Measurements from ENCODE around the gene SLC38A1. TPM values are rescaled to one million over a fixed set of nuclear protein-coding genes. Genes with fewer than 3 reads are reported as not detected.

Gene SLC38A1
- polyA plus RNA-seq, 2 of the 4 experiments (the other 2 are of a cell fraction) = 62.7 to 231 TPM

DNA sequence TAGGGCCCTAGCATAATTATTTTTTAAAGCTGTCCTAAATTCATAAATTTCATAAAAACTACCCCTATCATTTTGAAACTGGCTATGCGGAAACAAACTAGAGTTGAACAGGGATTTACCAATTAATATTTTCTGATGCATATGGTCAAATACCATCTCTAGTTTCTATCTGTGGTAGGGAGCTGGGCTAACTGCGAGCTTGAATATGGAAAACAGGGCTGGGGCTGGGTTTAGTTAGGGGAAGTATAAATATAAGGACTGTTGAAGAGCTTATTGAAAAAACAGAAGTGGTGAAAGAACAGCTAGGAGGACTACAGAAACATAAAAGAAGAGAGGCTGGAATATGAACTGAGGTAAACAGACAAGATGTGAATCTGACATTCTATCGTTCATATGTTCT, 91.8 kb downstream of the SLC38A1 start:
- POLR2A ChIA-PET = no interaction called here
- TF ChIP-seq NPAS2 (CRISPR knock-in tag; IDR thresholded peaks at IDR 0.05; ENCODE audit: borderline replicate concordance) (no peak), KDM5A (IDR thresholded peaks at IDR 0.05) (no peak), CBX2 (IDR thresholded peaks at IDR 0.05; ENCODE audit: borderline replicate concordance, low read depth) (no peak), JUNB (IDR thresholded peaks at IDR 0.05) (no peak), HOXA7 (CRISPR knock-in tag; IDR thresholded peaks at IDR 0.05) (no peak), NFE2L2 (conservative IDR thresholded peaks at IDR 0.05; ENCODE audit: low read length) (no peak), HEYL (CRISPR knock-in tag; IDR thresholded peaks at IDR 0.05) (no peak), EP300 (IDR thresholded peaks at IDR 0.05) (no peak), POLR2A (IDR thresholded peaks at IDR 0.05; ENCODE audit: low read length) (no peak), MAZ (IDR thresholded peaks at IDR 0.05; ENCODE audit: borderline replicate concordance, low read depth, low read length) (no peak), SMC3 (IDR thresholded peaks at IDR 0.05) (no peak)
- TF ChIP-seq, protein P1, sequence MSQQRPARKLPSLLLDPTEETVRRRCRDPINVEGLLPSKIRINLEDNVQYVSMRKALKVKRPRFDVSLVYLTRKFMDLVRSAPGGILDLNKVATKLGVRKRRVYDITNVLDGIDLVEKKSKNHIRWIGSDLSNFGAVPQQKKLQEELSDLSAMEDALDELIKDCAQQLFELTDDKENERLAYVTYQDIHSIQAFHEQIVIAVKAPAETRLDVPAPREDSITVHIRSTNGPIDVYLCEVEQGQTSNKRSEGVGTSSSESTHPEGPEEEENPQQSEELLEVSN (IDR thresholded peaks at IDR 0.05; ENCODE audit: borderline replicate concordance, low read depth) = no peak
- ATAC-seq = no peak
- H3K27ac ChIP-seq = no peak overlapping the region
- no peaks in the 10 kb centered on the region for H3K4me1 ChIP-seq
- no peak overlapping the region for H3K4me3 ChIP-seq
- WGBS (ENCODE audit: missing lambda C conversion rate) = 65% methylated on average over 3 of the region's 3 CpGs
- no peak for FAIRE-seq
- H3K9me3 ChIP-seq = no peaks in the 10 kb centered on the region
- CTCF ChIA-PET = no interaction called here
- no peak for DNase-seq (ENCODE audit: low read depth in 1 of 2, low spot score in 1 of 2)
- H3K4me2 ChIP-seq = no peak overlapping the region

DNA sequence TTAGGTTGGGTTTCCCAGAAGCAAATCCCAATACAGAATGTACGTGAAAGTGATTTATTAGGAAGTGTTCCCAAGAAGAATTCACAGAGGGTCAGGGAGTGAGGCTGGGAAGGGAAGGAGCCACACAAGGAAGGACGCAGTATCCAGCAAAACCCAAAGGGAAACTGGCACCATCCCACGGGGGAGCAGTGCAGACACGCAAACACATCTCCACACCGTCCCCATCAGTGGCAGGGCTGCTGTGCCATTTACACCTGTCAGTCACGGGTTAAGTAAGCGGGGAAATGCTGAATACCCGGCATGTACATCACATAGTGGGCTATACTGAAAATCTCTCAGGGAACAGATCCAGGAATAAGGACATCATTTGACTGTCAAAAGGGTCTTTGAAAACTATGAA, 93.9 kb downstream of the SLC38A1 start:
- TF ChIP-seq MAFK (IDR thresholded peaks at IDR 0.05; ENCODE audit: partially characterized antibody) = no peak
- TF ChIP-seq, protein P2, sequence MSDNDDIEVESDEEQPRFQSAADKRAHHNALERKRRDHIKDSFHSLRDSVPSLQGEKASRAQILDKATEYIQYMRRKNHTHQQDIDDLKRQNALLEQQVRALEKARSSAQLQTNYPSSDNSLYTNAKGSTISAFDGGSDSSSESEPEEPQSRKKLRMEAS (IDR thresholded peaks at IDR 0.05) = no peak
- no peak for TF ChIP-seq RFX5 (IDR thresholded peaks at IDR 0.05)
- TF ChIP-seq POLR2A (IDR thresholded peaks at IDR 0.05; ENCODE audit: low read length) = no peak
- no peak for TF ChIP-seq JUNB (IDR thresholded peaks at IDR 0.05)
- no peak for TF ChIP-seq RCOR1 (IDR thresholded peaks at IDR 0.05; ENCODE audit: low read depth, low read length)
- no peak for TF ChIP-seq MYC (IDR thresholded peaks at IDR 0.05; ENCODE audit: borderline replicate concordance, low read length)
- TF ChIP-seq, protein P3, sequence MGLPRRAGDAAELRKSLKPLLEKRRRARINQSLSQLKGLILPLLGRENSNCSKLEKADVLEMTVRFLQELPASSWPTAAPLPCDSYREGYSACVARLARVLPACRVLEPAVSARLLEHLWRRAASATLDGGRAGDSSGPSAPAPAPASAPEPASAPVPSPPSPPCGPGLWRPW (IDR thresholded peaks at IDR 0.05) = no peak
- TF ChIP-seq HOXB5 (CRISPR knock-in tag; IDR thresholded peaks at IDR 0.05) = no peak
- no peak for TF ChIP-seq KDM1A (IDR thresholded peaks at IDR 0.05; ENCODE audit: low read depth)
- TF ChIP-seq TFCP2L1 (CRISPR knock-in tag; IDR thresholded peaks at IDR 0.05) = no peak
- TF ChIP-seq SMC3 (IDR thresholded peaks at IDR 0.05) = no peak
- no peak for TF ChIP-seq CHD4 (IDR thresholded peaks at IDR 0.05; ENCODE audit: borderline replicate concordance)
- POLR2A ChIA-PET = no interaction called here
- 77% methylated on average over 8 of the region's 8 CpGs for WGBS (ENCODE audit: missing lambda C conversion rate)
- Histone ChIP-seq H3K4me3 (no peak overlapping the region), H3K9me3 (no peaks in the 10 kb centered on the region), H3K4me2 (no peak overlapping the region), H3K4me1 (no peaks in the 10 kb centered on the region), H3K27ac (no peak overlapping the region)
- FAIRE-seq (no peak), DNase-seq (ENCODE audit: low read depth in 1 of 2, low spot score in 1 of 2) (no peak), ATAC-seq (0 out of 6 replicates have a peak, but pooled peaks of 1 of the 2 experiments have one; percentile 29)
- CTCF ChIA-PET = interaction anchor here (1.2 to 1.7 kb wide), 2 partner anchors 10 to 32 kb away, joined by 3 to 4 read pairs; no protein-coding TSS in a partner anchor

DNA sequence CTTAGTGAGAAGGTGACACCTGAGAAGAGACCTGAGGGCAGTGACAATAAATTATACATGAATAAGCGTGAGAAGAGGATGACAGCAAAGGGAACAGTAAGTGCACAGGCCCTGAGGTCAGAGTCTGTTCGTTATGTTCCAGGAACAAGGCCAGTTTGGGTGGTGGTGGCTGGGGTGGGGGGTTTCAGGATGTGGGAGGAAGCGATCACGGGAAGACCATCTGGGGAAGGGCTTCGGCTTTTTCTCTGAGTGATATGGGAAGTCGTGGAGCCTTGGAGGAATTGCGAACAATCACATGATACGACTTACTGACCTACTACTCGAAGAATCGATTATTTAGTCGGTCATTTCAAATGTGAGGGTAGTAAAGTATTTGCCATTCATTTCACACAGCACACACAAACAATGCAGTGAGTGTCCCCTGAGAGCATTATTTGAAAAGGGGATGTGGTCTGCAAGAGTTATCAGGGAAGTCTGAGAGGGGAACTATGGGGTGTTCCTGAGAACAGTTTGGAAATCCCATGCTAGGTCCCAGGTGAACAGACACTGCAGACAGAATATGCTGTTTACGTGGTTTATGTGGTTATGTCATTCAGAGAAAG, 94.7 kb downstream of the SLC38A1 start:
- no peak for FAIRE-seq
- Histone ChIP-seq H3K4me3 (no peak overlapping the region), H3K27ac (no peak overlapping the region), H3K4me1 (no peaks in the 10 kb centered on the region), H3K4me2 (no peak overlapping the region), H3K9me3 (no peaks in the 10 kb centered on the region)
- ATAC-seq = no peak
- POLR2A ChIA-PET = no interaction called here
- 75% methylated on average over 12 of the region's 12 CpGs for WGBS (ENCODE audit: missing lambda C conversion rate)
- CTCF ChIA-PET = no interaction called here
- DNase-seq (ENCODE audit: low read depth in 1 of 2, low spot score in 1 of 2) = no peak
- TF ChIP-seq KDM5A (IDR thresholded peaks at IDR 0.05) (no peak), CHD2 (IDR thresholded peaks at IDR 0.05; ENCODE audit: low read length, partially characterized antibody) (no peak)
- TF ChIP-seq, protein P4, sequence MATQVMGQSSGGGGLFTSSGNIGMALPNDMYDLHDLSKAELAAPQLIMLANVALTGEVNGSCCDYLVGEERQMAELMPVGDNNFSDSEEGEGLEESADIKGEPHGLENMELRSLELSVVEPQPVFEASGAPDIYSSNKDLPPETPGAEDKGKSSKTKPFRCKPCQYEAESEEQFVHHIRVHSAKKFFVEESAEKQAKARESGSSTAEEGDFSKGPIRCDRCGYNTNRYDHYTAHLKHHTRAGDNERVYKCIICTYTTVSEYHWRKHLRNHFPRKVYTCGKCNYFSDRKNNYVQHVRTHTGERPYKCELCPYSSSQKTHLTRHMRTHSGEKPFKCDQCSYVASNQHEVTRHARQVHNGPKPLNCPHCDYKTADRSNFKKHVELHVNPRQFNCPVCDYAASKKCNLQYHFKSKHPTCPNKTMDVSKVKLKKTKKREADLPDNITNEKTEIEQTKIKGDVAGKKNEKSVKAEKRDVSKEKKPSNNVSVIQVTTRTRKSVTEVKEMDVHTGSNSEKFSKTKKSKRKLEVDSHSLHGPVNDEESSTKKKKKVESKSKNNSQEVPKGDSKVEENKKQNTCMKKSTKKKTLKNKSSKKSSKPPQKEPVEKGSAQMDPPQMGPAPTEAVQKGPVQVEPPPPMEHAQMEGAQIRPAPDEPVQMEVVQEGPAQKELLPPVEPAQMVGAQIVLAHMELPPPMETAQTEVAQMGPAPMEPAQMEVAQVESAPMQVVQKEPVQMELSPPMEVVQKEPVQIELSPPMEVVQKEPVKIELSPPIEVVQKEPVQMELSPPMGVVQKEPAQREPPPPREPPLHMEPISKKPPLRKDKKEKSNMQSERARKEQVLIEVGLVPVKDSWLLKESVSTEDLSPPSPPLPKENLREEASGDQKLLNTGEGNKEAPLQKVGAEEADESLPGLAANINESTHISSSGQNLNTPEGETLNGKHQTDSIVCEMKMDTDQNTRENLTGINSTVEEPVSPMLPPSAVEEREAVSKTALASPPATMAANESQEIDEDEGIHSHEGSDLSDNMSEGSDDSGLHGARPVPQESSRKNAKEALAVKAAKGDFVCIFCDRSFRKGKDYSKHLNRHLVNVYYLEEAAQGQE (IDR thresholded peaks at IDR 0.05) = no peak
- TF ChIP-seq, protein P5, sequence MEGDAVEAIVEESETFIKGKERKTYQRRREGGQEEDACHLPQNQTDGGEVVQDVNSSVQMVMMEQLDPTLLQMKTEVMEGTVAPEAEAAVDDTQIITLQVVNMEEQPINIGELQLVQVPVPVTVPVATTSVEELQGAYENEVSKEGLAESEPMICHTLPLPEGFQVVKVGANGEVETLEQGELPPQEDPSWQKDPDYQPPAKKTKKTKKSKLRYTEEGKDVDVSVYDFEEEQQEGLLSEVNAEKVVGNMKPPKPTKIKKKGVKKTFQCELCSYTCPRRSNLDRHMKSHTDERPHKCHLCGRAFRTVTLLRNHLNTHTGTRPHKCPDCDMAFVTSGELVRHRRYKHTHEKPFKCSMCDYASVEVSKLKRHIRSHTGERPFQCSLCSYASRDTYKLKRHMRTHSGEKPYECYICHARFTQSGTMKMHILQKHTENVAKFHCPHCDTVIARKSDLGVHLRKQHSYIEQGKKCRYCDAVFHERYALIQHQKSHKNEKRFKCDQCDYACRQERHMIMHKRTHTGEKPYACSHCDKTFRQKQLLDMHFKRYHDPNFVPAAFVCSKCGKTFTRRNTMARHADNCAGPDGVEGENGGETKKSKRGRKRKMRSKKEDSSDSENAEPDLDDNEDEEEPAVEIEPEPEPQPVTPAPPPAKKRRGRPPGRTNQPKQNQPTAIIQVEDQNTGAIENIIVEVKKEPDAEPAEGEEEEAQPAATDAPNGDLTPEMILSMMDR (IDR thresholded peaks at IDR 0.05) = no peak
